GM12875 (cell line): ENCODE measurements around the gene NENF.
"Not testable (repeated sequence)": the region's sequence is repeated elsewhere in the genome, so short reads cannot be mapped to it uniquely, and the experiment has no call there.

Experiments
- H3K4me3 ChIP-seq: one replicate; pipeline ENCODE4 v1.5.1; 2011; ENCODE audit warnings: low read depth, low read length, control low read depth
- CTCF ChIP-seq: IDR thresholded peaks from 2 replicates; pipeline ENCODE4 v1.5.1; 2011; ENCODE audit warnings: low read depth, mild to moderate bottlenecking, control low read depth, inconsistent platforms, low read length, moderate library complexity, borderline replicate concordance; ENCODE audit not compliant: insufficient read depth

NENF gene

GRCh38 chr1:212432661-212433576 lies at the start of gene NENF:
Gene NENF (plus strand): TSS chr1:212432920. CDS start chr1:212432944, 24 bp downstream.
- TF ChIP-seq CTCF, result no peak
- peak within 1 kb of the TSS; percentile 70 for H3K4me3 ChIP-seq

GRCh38 chr1:212386029-212386428 lies 46.7 kb upstream of the NENF start:
- no peak for TF ChIP-seq CTCF
- no peak overlapping the region for H3K4me3 ChIP-seq

GRCh38 chr1:212388985-212389716 lies 43.6 kb upstream of the NENF start:
- TF ChIP-seq CTCF, result no peak
- H3K4me3 ChIP-seq, result no peak overlapping the region

- H3K4me3 ChIP-seq, result not testable (repeated sequence)
These were observed 36.9 kb upstream of the NENF start for GRCh38 chr1:212395678-212396437.

- H3K4me3 ChIP-seq, result no peak overlapping the region
- TF ChIP-seq CTCF, result no peak
These were observed 36.1 kb upstream of the NENF start for GRCh38 chr1:212396638-212397037.

GRCh38 chr1:212397171-212397570 lies 35.5 kb upstream of the NENF start:
- no peak for TF ChIP-seq CTCF
- H3K4me3 ChIP-seq, result no peak overlapping the region

GRCh38 chr1:212401042-212401441 lies 31.7 kb upstream of the NENF start:
- no peak for TF ChIP-seq CTCF
- H3K4me3 ChIP-seq, result no peak overlapping the region
